ENCODE data around the gene TRMT11.

TRMT11 gene

DNA sequence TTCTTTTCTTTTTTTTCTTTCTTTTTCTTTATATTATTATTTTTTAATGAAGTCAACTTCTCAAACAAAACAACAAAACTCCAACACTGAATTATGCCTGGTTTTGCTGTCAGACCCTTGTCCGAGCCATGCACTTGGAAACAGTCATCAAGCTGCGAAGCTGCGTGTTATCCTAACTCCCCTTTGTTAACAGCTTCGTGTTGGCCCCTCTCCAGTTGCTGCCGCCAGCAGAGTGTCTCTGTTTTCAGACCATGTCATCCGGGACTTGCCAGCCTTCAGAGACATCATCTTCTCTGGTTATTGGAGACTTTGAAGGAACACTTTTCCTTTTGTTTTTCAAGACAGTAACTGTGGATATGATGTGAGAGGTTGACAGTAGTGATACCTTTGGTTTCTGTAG lies 83.1 kb downstream of the TRMT11 start:
- Mint-ChIP-seq H3K9me3 (no peaks in the 10 kb centered on the region), H3K27ac (no peak overlapping the region), H3K36me3 (ENCODE audit: insufficient read depth) (no peaks in the 10 kb centered on the region), H3K27me3 (no peaks in the 10 kb centered on the region), H3K4me1 (ENCODE audit: low read depth in 2 of 2) (no peaks in the 10 kb centered on the region), H3K4me3 (no peak overlapping the region)
- ATAC-seq (replicated peaks) = no peak
- no peak for DNase-seq

DNA sequence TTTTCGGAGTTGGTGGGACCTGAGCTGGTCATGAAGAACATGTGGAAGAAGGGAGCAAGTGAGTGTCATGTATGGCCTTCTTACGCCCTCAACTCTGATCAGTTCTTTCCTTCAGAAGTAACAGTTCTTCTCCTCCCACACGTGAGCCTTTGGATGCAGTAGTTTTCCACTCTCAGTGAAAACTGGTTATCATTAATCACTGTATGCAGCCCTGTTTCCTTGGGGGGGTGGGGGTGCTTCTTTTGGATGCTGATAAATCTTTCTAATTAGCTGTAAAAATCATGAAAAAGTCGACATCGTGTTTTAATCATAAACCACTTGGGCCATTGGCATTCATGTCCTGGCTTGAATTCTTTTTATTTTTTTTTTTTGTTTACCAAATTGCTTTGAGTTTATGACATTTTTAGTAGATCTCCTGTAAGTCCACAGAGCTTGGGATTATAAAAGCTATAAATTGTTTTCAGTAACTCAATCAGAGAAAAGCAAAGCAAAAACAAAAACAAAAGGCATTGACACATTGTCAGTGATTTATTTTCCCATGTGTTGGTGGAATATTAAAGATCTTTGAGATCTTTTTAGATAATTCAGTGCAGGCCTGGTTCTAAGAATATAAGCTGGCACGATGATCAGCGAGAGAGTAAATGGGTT lies 84.8 kb downstream of the TRMT11 start:
- Mint-ChIP-seq H3K4me1 (ENCODE audit: low read depth in 2 of 2) (no peaks in the 10 kb centered on the region), H3K27ac (no peak overlapping the region), H3K9me3 (no peaks in the 10 kb centered on the region)

DNA sequence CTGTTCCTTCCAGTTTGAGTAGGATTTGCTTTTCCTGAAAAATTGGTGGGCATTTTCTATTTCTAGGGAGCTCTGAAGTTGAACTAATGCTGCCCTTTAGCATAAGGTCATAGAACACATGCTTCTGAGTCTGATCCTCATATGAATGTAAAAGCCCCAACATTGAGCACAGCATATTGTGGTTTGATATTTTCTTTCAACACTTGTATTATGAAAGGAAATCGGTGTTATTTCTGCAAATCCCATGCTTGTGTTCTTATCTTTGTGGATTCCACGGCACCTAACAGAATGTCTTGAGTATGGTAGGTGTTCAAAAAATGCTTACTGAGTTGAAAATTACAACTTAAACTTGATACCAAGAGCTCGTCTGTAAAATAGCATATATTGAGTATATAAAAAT lies 85.8 kb downstream of the TRMT11 start:
- no peaks in the 10 kb centered on the region for H3K9me3 Mint-ChIP-seq
- ATAC-seq (replicated peaks) = no peak
- no peak for DNase-seq
- no peaks in the 10 kb centered on the region for H3K4me1 Mint-ChIP-seq (ENCODE audit: low read depth in 2 of 2)
- H3K27ac Mint-ChIP-seq = no peak overlapping the region
- no peaks in the 10 kb centered on the region for H3K36me3 Mint-ChIP-seq (ENCODE audit: insufficient read depth)
- H3K27me3 Mint-ChIP-seq = no peaks in the 10 kb centered on the region
- no peak overlapping the region for H3K4me3 Mint-ChIP-seq

More for the DNA sequence above, 84.8 kb downstream of the TRMT11 start:
- no peak for ATAC-seq (replicated peaks)
- Mint-ChIP-seq H3K27me3 (no peaks in the 10 kb centered on the region), H3K36me3 (ENCODE audit: insufficient read depth) (no peaks in the 10 kb centered on the region), H3K4me3 (no peak overlapping the region)
- no peak for DNase-seq

DNA sequence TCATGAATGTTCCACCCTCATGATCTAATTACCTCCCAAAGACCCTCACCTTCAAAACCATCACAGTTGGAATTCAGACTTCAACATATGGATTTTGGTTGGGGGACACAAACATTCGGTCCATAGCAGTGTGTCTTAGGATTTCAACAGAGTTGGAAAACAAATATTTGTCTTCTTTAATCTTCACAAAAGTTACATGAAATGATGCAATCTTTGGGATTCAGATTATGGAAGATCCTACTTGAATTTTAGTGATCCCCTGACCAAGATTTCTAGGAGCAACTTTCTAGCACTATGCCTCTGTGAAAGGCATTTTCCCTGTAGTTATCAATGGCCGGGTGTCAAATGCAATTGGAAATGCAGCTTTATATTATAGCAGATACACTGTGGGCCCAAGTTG lies 86.5 kb downstream of the TRMT11 start:
- Mint-ChIP-seq H3K9me3 (no peaks in the 10 kb centered on the region), H3K27ac (no peak overlapping the region), H3K4me1 (ENCODE audit: low read depth in 2 of 2) (no peaks in the 10 kb centered on the region), H3K36me3 (ENCODE audit: insufficient read depth) (no peaks in the 10 kb centered on the region), H3K4me3 (no peak overlapping the region), H3K27me3 (no peaks in the 10 kb centered on the region)
- ATAC-seq (replicated peaks) = no peak
- no peak for DNase-seq

DNA sequence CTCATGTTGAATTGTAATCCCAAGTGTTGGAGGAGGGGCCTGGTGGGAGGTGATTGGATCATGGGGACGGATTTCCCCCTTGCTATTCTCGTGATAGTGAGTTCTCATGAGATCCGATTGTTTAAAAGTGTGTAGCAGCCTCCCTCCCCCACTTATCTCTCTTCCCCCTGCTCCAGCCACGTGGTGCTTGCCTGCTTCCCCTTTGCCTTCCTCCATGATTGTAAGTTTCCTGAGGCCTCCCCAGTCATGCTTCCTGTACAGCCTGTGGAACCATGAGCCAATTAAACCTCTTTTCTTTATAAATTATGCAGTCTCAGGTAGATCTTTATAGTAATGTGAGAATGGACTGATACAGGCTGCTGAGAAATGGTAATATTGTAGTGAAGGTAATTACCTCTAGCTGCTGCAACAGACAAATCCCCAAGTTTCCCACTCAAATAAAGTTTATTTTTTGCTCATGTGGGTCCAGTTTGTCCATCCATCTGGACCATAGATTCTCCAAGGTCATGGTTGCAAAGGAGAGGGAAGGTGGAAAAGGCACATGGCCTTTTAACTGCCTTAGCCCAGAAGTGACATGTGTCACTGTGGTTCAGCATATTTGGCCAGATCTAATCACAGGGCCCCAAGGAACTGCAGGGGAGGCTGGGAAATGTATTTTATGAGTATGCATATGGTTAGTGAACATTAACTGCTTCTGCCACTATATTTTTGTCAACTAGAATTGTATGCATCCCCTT lies 89.2 kb downstream of the TRMT11 start:
- ATAC-seq (replicated peaks) = no peak
- DNase-seq = no peak
- H3K27me3 Mint-ChIP-seq = no peaks in the 10 kb centered on the region
- no peak overlapping the region for H3K27ac Mint-ChIP-seq
- no peaks in the 10 kb centered on the region for H3K9me3 Mint-ChIP-seq
- peaks cover 4% of the 10 kb centered on the region for H3K36me3 Mint-ChIP-seq (ENCODE audit: insufficient read depth)
- H3K4me1 Mint-ChIP-seq (ENCODE audit: low read depth in 2 of 2) = no peaks in the 10 kb centered on the region
- H3K4me3 Mint-ChIP-seq = no peak overlapping the region

DNA sequence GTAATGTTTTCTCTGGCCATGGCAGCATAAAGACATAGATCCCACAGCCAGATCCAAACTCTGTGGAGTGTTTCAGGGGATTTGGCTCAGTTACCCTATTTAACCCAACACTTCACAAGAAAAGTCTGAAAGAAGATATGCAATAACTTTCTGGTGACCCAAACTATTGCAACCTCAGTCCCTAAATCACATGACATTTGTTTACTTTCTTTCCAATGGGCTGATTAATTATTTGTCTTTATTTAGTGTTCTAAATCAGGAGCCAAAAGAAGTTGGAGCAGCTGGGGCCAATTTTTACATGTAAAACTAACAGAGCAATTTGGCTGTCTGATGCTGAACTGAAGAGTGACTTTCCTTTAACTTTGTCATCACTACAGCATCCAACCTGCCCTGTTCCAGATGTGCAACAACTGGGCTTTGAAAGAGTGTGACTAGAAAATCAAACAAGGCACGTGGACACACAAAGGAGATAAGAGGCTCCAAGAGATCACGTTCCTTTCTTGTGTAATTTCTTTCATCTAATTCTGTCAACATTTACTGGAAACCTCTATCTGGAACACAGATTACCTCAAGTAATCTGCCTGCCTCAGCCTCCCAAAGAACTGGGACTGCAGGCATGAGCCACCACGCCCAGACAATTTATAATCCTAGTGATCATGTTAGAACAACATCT lies 90.8 kb downstream of the TRMT11 start:
- Mint-ChIP-seq H3K4me1 (ENCODE audit: low read depth in 2 of 2) (no peaks in the 10 kb centered on the region), H3K27me3 (no peaks in the 10 kb centered on the region), H3K27ac (no peak overlapping the region), H3K9me3 (no peaks in the 10 kb centered on the region), H3K36me3 (ENCODE audit: insufficient read depth) (peaks cover 4% of the 10 kb centered on the region), H3K4me3 (no peak overlapping the region)
- no peak for DNase-seq
- no peak for ATAC-seq (replicated peaks)

DNA sequence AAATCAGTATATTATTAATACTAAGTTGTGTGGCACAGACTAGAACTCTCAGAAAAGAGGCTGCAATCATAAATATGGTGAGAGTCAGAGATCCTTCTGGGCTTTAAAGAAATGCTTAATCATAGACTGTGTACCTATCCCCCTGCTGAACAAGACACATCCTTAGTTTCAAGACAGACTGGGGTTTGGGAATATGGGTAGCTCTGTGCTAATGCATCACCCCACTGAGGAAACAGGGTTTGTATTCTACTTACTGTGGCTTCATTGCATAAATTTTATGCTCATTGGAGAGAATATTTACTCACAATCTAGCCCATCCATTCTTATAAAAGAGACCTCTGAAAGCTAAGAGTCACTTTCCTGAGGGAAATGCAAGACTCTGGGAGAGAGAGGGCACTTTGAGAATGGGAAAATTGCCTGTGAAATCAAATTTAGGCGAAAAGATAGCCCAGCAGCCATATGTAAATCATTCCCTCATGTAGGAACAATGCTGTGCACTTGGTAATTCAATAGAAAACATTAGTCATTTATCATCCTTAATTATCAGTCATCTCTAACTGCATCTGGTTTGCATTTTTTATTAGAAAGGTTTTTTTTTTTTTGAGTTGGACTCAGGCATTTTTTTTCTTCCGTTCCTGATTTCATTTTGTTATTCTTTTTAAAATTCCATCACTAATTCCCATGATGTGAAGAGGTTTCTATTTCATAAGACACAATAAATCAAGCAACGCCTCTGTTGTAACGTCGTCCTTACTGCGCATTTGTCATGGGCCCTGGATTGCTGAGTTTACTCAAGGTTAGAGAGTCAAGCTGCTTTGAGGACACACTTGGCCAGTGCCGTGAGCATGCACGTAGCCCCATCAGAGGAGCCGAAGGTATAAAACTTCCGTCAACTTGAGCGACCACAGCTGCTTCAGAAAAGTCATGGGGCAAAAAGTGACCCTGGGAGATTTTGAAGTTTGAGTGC lies 91.8 kb downstream of the TRMT11 start:
- Mint-ChIP-seq H3K9me3 (no peaks in the 10 kb centered on the region), H3K4me3 (no peak overlapping the region), H3K27ac (no peak overlapping the region), H3K4me1 (ENCODE audit: low read depth in 2 of 2) (no peaks in the 10 kb centered on the region), H3K36me3 (ENCODE audit: insufficient read depth) (peaks cover 4% of the 10 kb centered on the region), H3K27me3 (no peaks in the 10 kb centered on the region)
- no peak for DNase-seq
- ATAC-seq (replicated peaks) = no peak

DNA sequence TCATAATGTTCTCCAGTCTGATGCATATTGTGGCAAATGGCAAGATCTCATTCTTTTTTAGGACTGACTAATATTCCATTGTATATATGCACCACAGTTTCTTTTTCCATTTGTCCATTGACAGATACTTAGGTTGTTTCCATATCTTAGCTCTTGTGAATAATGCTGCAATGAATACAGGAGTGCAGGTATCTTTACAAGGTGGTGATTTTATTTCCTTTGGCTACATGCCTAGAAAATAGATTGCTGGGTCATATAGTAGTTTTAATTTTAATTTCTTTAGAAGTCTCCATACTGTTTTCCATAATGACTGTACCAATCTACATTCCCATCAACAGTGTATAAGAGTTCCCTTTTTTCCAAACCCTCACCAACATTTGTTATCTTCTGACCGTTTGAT lies 97.5 kb downstream of the TRMT11 start:
- DNase-seq = no peak
- Mint-ChIP-seq H3K27ac (no peak overlapping the region), H3K27me3 (no peaks in the 10 kb centered on the region), H3K9me3 (no peaks in the 10 kb centered on the region), H3K4me1 (ENCODE audit: low read depth in 2 of 2) (no peaks in the 10 kb centered on the region), H3K36me3 (ENCODE audit: insufficient read depth) (no peaks in the 10 kb centered on the region), H3K4me3 (no peak overlapping the region)
- no peak for ATAC-seq (replicated peaks)

DNA sequence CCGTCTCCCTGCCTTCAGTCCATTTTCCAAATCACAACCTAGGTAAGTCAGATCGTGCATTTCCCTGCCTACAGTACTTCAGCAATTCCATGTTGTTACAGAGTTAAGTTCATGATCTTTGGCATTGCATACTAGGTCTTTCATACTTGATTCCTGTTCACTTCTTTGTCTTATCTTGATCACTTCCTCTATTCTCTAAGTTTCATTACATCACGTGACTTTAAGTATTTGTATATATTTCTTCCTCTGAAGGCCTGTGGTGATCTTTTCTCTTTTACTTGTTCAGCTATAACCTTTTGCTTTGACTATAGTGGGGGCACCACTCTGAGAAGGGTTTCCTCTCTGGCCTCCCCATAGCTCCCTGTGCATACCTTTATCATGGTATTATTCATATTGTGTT lies 100.2 kb downstream of the TRMT11 start:
- no peak overlapping the region for H3K27ac Mint-ChIP-seq
- no peaks in the 10 kb centered on the region for H3K9me3 Mint-ChIP-seq
- no peak overlapping the region for H3K4me3 Mint-ChIP-seq
- H3K27me3 Mint-ChIP-seq = no peaks in the 10 kb centered on the region
- ATAC-seq (replicated peaks) (no peak), DNase-seq (no peak)
- H3K4me1 Mint-ChIP-seq (ENCODE audit: low read depth in 2 of 2) = no peaks in the 10 kb centered on the region
- no peaks in the 10 kb centered on the region for H3K36me3 Mint-ChIP-seq (ENCODE audit: insufficient read depth)

Measured in effector memory CD8-positive, alpha-beta T cell (primary cell).